Karpas-422 (cell line): ENCODE results near the gene MAP3K19. TPM values are rescaled to one million over a fixed set of nuclear protein-coding genes. Genes with fewer than 3 reads are reported as not detected.
"Not testable (repeated sequence)": the region's sequence is repeated elsewhere in the genome, so short reads cannot be mapped to it uniquely, and the experiment has no call there.

Experiments used
- DNase-seq: peaks from one replicate; pipeline ENCODE4 v3.0.0-alpha.2; 2015
- H2AFZ ChIP-seq: fragments of 200-600 bp; sonication (generic); 2 replicates; pipeline ENCODE4 v1.6.1; 2014; ENCODE audit warnings: antibody characterized with exemption, low read length, mixed read lengths
- H3K27ac ChIP-seq: fragments of 200-600 bp; sonication (generic); 2 replicates; pipeline ENCODE4 v1.5.1; 2014; ENCODE audit warnings: mild to moderate bottlenecking, low read length, moderate library complexity
- H3K27me3 ChIP-seq: fragments of 200-600 bp; sonication (generic); 2 replicates; pipeline ENCODE4 v1.6.1; 2014; ENCODE audit warnings: low read length, mixed read lengths
- H3K36me3 ChIP-seq: fragments of 200-600 bp; sonication (generic); 2 replicates; pipeline ENCODE4 v1.6.1; 2014; ENCODE audit warnings: low read length, mixed read lengths; ENCODE audit not compliant: insufficient read depth
- H3K4me1 ChIP-seq: fragments of 200-600 bp; sonication (generic); 2 replicates; pipeline ENCODE4 v1.6.1; 2014; ENCODE audit warnings: mild to moderate bottlenecking, low read length, mixed read lengths
- H3K4me2 ChIP-seq: fragments of 200-600 bp; sonication (generic); 2 replicates; pipeline ENCODE4 v1.6.1; 2014; ENCODE audit warnings: low read length, low read depth, mild to moderate bottlenecking; ENCODE audit not compliant: poor library complexity, severe bottlenecking
- H3K4me3 ChIP-seq: fragments of 200-600 bp; sonication (generic); 2 replicates; pipeline ENCODE4 v1.5.1; 2014; ENCODE audit warnings: mild to moderate bottlenecking, antibody characterized with exemption, low read length, mixed read lengths
- H3K79me2 ChIP-seq: fragments of 200-600 bp; sonication (generic); 2 replicates; pipeline ENCODE4 v1.6.1; 2014; ENCODE audit warnings: mild to moderate bottlenecking, low read length, mixed read lengths
- H3K9ac ChIP-seq: fragments of 200-600 bp; sonication (generic); 2 replicates; pipeline ENCODE4 v1.6.0; 2014; ENCODE audit warnings: low read length
- H3K9me2 ChIP-seq: fragments of 200-600 bp; sonication (generic), shearing (Covaris generic); replicated peaks from 2 replicates; pipeline ENCODE4 v1.6.0; 2014; ENCODE audit warnings: mild to moderate bottlenecking, low read length, moderate library complexity; ENCODE audit not compliant: insufficient read depth
- H3K9me3 ChIP-seq: fragments of 300-700, 200-600 bp; sonication (generic); 2 replicates; pipeline ENCODE4 v1.6.1; 2014; ENCODE audit warnings: low read length, mixed read lengths
- H4K20me1 ChIP-seq: fragments of 200-600 bp; sonication (generic); 2 replicates; pipeline ENCODE4 v1.6.1; 2014; ENCODE audit warnings: mild to moderate bottlenecking, antibody characterized with exemption, low read length, low read depth; ENCODE audit not compliant: insufficient read depth
- total RNA-seq: library from RNA; depleted of rRNA; stranded (reverse); fragments of >200 nt; shearing (Covaris generic); gene quantifications from 2 replicates; pipeline ENCODE4 v1.2.3, GENCODE V29; 2014; ENCODE audit warnings: low replicate concordance

MAP3K19 gene
- total RNA-seq, 1 experiment from 2014 or later: not detected

GRCh38 chr2:135048122-135048521 is 875 bp upstream of the MAP3K19 start:
- Histone ChIP-seq H3K4me1 (peaks cover 5% of the 10 kb centered on the region), H3K9me2 (no peaks in the 10 kb centered on the region), H3K4me2 (no peak overlapping the region), H4K20me1 (peaks cover 2% of the 10 kb centered on the region; the same call in 1 of the 2 replicates), H2AFZ (no peak overlapping the region), H3K4me3 (no peak overlapping the region), H3K9me3 (no peaks in the 10 kb centered on the region), H3K79me2 (peaks cover 10% of the 10 kb centered on the region), H3K27me3 (no peaks in the 10 kb centered on the region), H3K27ac (no peak overlapping the region), H3K36me3 (no peaks in the 10 kb centered on the region), H3K9ac (no peak overlapping the region)
- no peak for DNase-seq

GRCh38 chr2:135043345-135043744 is 3.9 kb downstream of the MAP3K19 start:
- Histone ChIP-seq H3K4me3 (no peak overlapping the region), H3K9me2 (no peaks in the 10 kb centered on the region), H3K36me3 (no peaks in the 10 kb centered on the region), H4K20me1 (no peaks in the 10 kb centered on the region), H2AFZ (no peak overlapping the region), H3K27ac (no peak overlapping the region), H3K79me2 (no peaks in the 10 kb centered on the region), H3K9ac (no peak overlapping the region), H3K27me3 (no peaks in the 10 kb centered on the region), H3K4me1 (no peaks in the 10 kb centered on the region), H3K4me2 (no peak overlapping the region), H3K9me3 (no peaks in the 10 kb centered on the region)
- peak; percentile 73 for DNase-seq

- Histone ChIP-seq H3K36me3 (no peaks in the 10 kb centered on the region), H4K20me1 (no peaks in the 10 kb centered on the region), H2AFZ (no peak overlapping the region), H3K4me3 (no peak overlapping the region), H3K4me1 (no peaks in the 10 kb centered on the region), H3K9me2 (no peaks in the 10 kb centered on the region), H3K27ac (no peak overlapping the region), H3K27me3 (no peaks in the 10 kb centered on the region), H3K79me2 (no peaks in the 10 kb centered on the region), H3K9ac (no peak overlapping the region), H3K4me2 (no peak overlapping the region), H3K9me3 (no peaks in the 10 kb centered on the region)
- no peak for DNase-seq
These were observed 9.4 kb downstream of the MAP3K19 start for GRCh38 chr2:135037831-135038230.

DNA sequence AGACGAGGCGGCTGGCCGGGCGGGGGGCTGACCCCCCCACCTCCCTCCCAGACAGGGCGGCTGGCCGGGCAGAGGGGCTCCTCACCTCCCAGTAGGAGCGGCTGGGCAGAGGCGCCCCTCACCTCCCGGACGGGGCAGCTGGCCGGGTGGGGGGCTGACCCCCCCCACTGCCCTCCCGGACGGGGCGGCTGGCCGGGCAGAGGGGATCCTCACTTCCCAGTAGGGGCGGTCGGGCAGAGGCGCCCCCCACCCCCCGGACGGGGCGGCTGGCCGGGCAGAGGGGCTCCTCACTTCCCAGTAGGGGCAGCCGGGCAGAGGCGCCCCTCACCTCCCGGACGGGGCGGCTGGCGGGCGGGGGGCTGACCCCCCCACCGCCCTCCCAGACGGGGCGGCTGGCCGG is 14.0 kb downstream of the MAP3K19 start:
- H3K4me3 ChIP-seq, H4K20me1 ChIP-seq, H3K4me2 ChIP-seq, H2AFZ ChIP-seq, H3K27me3 ChIP-seq, H3K9ac ChIP-seq, H3K9me2 ChIP-seq, H3K36me3 ChIP-seq, DNase-seq, H3K27ac ChIP-seq, H3K9me3 ChIP-seq, H3K79me2 ChIP-seq, H3K4me1 ChIP-seq: not testable (repeated sequence)

DNA sequence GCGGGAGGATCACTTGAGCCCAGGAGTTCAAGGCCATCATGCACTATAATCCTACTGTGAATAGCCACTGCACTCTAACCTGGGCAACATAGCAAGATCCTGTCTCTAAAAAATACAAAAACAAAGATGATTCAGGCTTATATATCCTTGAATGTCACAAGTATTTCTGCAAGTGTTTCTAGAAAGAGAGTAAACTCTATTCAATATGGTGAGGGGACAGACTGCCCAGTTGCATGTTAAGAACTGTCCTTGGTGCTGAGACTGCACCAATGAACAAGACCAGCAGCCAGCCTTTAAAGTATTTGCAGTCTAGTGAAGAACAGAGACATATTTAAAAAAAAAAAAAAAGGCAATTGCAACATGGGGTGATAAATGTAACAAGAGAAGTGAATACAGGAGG is 16.4 kb downstream of the MAP3K19 start:
- H3K36me3 ChIP-seq: no peaks in the 10 kb centered on the region
- no peaks in the 10 kb centered on the region for H3K9me2 ChIP-seq
- H3K27me3 ChIP-seq: no peaks in the 10 kb centered on the region
- H3K79me2 ChIP-seq: no peaks in the 10 kb centered on the region
- H3K4me3 ChIP-seq: no peak overlapping the region
- peak; percentile 62 for DNase-seq
- no peak overlapping the region for H3K27ac ChIP-seq
- no peaks in the 10 kb centered on the region for H3K9me3 ChIP-seq
- H4K20me1 ChIP-seq: no peaks in the 10 kb centered on the region
- H3K4me2 ChIP-seq: no peak overlapping the region
- H3K4me1 ChIP-seq: no peaks in the 10 kb centered on the region
- no peak overlapping the region for H2AFZ ChIP-seq
- no peak overlapping the region for H3K9ac ChIP-seq

- Histone ChIP-seq H3K4me2 (no peak overlapping the region), H3K9ac (no peak overlapping the region), H3K27me3 (no peaks in the 10 kb centered on the region), H3K4me3 (no peak overlapping the region), H3K4me1 (no peaks in the 10 kb centered on the region), H3K9me3 (no peaks in the 10 kb centered on the region), H4K20me1 (no peaks in the 10 kb centered on the region), H3K79me2 (no peaks in the 10 kb centered on the region), H3K27ac (no peak overlapping the region), H3K36me3 (no peaks in the 10 kb centered on the region), H3K9me2 (no peaks in the 10 kb centered on the region), H2AFZ (no peak overlapping the region)
- DNase-seq: no peak
These were observed 17.6 kb downstream of the MAP3K19 start for GRCh38 chr2:135029481-135030134.

DNA sequence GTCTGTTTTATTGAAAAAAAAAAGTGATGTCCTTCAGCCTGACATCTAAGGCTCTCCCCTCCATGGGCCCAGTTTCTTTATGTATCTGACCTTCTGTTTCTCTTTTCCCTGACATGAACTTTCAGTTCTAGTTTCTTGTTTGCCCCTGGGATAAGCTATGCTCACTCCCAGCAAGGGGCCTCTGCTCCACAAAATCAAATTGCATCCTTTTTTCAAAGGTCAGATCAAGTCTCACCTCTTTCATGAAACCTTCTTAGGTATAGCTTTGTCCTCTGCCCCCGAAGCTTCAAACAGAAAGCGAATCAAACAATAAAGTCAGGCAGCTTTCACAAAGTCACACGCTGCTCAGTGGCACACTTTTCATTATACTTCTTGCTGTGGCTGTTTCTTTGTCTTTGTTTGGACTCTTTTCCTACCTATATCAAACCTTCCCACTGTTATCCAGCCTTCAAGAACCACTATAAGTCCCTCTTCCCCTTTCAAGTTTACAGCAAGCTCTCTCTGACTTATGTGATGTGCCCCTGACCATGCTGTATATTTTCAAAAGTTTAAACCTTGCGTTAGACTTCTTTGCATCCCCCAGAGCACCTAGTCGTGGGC is 23.3 kb downstream of the MAP3K19 start:
- Histone ChIP-seq H3K36me3 (no peaks in the 10 kb centered on the region), H3K4me1 (no peaks in the 10 kb centered on the region), H2AFZ (no peak overlapping the region), H3K9me3 (no peaks in the 10 kb centered on the region), H3K4me2 (no peak overlapping the region), H3K27me3 (no peaks in the 10 kb centered on the region), H3K9ac (no peak overlapping the region), H4K20me1 (no peaks in the 10 kb centered on the region), H3K9me2 (no peaks in the 10 kb centered on the region), H3K27ac (no peak overlapping the region), H3K4me3 (no peak overlapping the region), H3K79me2 (no peaks in the 10 kb centered on the region)
- DNase-seq: no peak

DNA sequence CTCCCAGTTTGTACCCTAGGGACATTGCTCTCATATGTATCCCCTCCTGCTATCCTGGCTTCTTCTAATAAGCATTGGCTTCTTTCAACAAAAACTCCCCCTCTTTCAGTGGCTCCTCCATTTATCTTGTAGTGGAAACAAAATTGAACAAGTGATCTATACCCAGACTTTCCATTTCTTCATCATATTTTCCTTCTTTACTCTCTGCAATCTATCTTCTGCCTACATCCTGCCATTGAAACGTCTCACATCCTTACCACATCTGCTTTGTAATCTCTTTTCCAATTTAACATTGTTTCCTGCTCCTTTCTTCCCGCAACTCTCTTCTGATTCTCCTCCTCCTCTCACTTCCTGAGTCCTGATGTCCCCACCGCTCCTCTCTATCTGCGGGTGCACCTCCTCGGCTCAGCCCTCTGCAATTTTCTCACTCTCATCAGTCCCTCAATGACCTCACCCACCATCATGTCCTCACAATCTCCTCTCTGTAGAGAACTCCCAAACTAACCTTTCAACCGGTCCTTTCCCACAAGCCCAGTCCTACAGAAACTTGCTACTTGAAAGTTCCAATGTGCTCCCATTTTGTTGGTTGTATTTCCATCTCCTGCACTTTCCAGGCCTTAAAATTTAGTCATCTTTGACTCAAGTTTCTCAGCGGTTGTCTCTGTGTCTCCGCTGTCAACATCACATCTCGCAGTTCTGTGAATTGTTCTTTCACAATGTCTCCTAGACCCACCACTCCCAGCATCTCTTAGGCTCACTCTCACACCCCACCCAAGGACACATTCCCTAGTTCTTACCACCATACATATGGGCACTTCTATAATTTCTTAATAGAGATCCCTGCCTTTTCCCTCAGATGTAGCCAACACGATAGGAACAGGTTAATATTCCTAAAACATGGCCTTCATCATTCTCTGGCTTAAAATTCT is 24.0 kb downstream of the MAP3K19 start:
- no peaks in the 10 kb centered on the region for H3K9me3 ChIP-seq
- H4K20me1 ChIP-seq: no peaks in the 10 kb centered on the region
- H3K27ac ChIP-seq: no peak overlapping the region
- H3K79me2 ChIP-seq: no peaks in the 10 kb centered on the region
- no peaks in the 10 kb centered on the region for H3K27me3 ChIP-seq
- no peaks in the 10 kb centered on the region for H3K36me3 ChIP-seq
- no peak overlapping the region for H3K9ac ChIP-seq
- H3K4me2 ChIP-seq: no peak overlapping the region
- no peak for DNase-seq
- H2AFZ ChIP-seq: no peak overlapping the region
- no peak overlapping the region for H3K4me3 ChIP-seq
- H3K9me2 ChIP-seq: no peaks in the 10 kb centered on the region
- no peaks in the 10 kb centered on the region for H3K4me1 ChIP-seq
